Activated CD8-positive, alpha-beta memory T cell treated with anti-CD3 and anti-CD28 coated beads, Interleukin-2, amount 50 U/mL, for 1 hour (primary cell): ENCODE results near the gene EPB41L4A.

ENCODE experiments used
- DNase-seq: peaks from one replicate; pipeline ENCODE4 v3.0.0-alpha.2; 2020; ENCODE audit errors: extremely low read depth

Gene EPB41L4A

DNA sequence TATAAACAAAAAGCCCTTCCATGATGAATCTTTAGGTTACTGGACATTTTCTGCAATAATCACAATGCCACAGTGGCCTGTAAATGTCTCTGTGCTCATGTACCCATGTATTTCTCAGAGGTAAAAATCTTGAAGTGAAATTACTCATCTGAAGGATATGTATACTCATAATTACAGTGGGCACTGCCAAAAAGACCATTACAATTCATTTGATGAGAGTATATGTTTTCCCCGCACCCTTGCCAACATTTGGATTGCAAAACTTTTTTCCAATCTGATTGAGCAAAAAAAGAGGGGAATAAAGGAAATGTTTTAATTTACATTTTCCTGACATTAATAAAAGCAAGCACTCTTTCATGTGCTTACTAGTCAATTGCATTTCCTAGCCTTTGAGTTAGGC lies 110.5 kb downstream of the EPB41L4A start:
- DNase-seq: no peak

DNA sequence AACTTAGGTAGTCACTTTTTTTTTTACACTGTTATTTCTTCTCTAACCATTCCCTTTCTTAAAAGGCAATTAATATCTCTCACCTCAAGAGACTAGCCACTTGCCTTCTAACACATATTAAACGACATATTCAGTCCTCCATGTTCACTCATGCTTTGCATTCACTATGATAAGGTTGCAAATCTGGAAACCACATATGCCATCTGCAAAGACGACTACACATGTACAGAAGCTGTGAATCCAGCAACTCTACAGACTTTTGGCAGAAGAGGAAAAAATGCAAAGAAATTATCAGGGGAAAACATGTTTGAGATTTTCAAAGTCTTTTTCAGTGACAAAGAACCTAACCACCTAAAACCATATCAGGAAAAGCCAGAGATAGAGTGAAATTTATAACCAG lies 112.1 kb downstream of the EPB41L4A start:
- no peak for DNase-seq

DNA sequence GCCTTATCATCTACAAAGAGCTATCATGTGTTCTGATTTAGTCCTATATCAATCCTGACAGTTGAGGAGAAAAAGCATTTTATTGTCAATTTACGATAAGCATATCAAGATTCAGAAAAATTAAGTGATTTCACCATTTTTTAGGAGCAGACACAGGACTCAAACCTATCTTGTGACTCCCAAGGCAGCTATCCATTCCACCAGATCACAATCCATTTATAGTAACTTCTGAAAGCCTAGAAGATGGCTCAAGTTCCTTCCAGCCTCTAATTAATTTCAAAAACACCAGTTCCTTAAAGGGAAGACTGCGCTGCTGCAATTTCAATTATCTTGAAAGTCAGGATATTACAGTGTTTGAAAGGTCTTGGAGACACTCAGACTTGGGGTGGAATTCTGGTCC lies 114.3 kb downstream of the EPB41L4A start:
- no peak for DNase-seq

DNA sequence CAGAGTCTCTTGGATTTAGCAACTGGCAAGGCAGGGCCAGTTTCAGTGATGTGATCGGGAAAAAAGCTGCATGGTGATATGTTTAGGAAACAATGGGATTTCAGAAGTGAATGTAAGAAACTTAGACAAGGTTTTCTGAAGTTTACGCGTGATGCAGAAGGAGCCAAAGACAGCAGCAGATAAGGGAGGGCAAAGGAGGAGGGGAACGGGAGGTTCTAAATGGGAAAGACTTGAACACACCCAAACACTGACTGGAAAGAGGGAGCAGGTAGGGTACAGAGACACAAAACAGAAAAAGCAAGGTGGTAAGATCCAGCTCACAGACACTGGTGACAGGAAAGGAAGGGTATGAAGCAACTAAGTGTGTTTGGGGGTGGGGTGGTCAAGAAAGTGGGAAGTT lies 115.4 kb downstream of the EPB41L4A start:
- no peak for DNase-seq

DNA sequence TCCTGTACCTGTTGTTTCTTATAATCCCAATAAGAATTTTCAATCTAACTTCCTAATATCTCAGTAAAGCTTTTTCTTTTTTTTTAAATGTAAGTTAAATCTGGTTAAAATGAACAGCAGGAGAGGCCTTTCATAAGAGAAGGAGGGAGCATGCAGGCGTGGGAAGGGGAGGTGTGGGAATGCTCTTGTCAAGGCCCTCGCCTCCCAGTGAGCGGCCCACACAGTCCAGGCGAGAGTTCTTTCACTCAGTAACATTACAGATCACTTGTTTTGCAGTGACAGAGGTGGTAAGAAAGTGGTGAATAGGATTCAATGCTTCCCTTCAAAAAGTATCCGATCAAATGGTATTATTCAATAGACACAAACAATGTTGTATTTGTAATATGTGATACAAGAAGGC lies 125.0 kb downstream of the EPB41L4A start:
- DNase-seq: no peak

DNA sequence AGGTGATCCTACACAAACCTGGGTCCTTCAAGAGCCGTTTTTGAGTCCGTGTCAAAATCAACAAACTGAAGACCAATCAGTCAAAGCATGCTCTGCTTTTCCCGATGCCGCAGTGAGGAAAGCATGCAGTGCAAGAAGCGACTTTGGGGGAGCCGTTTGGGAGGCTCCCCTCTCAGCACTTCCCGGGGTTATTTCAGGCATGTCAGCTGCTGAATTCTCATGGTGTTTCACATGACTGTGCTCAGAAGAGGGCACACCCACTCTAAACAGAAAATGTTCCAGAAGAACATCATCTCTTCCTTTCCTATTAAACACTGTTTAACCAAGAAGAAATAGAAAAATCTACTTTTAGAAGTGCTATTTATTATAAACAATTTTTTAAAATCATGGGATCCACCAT lies 125.5 kb downstream of the EPB41L4A start:
- no peak for DNase-seq

DNA sequence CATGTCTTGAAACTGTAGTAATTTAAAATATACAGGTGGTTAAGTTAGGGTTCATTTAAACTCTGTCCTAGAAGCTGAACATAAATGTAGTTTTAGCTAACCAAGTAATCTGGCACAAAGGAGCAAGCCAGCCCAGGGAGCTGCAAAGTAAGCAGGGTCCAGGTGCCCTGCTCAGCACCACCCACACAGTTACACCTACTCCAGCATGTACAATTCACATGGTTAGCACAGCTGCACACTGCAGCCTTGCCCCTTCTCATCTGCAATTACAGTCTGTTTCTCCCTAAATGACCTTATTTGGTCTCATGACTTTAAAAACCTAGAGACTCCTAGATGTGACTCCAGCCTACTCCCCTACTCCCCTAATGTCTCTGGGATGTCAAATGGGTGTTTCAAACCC lies 128.4 kb downstream of the EPB41L4A start:
- no peak for DNase-seq

DNA sequence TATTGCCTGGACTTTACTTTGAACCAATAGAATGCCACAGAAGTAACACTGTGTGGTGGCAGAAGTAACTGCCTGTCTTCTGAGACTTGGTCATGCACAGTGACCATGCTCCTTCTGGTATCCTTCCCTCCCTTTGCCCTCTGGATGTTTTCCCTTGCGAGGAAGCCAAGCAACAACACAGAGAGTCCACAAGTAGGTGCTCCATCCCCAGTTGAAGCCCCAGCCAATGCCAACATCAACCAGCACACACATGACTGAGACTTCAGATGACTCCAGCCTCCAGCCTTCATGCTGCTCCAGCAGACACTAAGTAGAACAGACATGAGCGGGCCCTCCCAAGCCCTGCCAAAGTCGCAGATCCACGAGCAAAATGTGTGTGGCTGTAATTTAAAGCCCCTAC lies 129.6 kb downstream of the EPB41L4A start:
- no peak for DNase-seq

DNA sequence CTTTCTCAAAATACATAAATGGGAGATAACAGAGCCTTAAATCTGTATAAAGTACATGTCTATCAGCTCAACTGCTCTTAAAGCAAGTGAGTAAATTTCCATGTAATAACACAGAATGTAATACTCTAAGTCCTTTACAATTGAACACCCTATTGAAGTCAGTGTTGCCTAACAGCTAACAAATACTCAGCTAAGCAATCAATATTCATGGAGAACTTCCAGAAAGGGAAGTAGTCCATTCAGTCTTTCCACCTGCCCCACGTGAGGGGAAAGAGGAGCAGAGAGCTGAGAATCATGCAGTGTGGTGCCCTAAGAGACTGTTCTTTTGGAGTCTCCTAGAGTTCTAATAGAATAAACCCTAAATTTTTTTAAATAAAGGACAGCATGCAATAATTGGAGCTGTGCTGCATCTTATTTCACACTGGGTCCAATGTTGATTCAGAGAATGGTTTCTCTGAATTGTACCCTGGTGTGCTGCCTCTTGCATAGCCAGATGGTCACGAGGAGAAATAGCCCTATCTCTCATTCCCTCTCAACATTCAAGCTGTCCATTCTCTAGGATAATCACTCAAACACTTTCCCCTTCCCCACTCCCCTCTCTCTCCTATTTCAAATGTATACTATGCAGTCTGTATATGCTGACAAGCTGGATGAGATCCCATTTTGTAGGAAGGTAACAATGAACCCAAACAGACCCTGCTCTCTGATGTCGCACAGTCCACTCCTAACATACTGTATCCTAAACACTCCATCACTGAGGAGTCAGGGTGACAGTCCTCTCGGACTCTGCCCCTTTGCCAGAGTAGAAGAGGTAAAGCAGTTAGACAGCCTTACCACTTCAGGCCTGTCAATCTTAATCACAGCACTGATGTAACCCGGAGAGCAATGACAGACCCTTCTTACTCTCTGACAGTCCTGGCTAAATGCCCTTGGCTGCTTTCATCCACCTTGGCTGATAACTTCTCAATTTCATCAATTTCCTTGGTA lies 134.8 kb downstream of the EPB41L4A start:
- no peak for DNase-seq

DNA sequence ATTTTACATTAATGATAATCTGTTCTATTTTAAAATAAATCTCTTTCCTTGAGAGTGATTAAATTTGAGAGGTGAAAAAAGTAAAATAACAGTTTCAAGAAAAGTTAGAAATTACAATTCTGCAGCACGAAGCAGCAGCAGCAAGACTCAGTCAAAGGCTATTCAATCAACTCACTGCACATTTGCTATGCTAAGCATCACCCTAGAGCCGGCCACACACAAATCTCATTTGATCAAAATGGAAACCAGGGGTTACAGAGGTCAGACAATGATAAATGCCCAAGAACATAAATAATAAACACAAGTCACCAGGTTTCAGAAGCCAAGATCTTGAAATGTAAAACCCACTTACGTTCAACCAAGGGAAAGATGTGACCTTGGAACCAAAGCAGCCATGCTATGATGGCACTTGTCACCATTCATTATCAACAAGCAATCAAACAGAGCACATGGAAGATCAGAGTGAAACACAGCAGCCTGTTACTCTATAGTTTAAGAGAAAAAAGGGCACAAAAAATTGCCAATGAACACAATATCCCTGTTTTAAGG lies 136.0 kb downstream of the EPB41L4A start:
- DNase-seq: no peak

DNA sequence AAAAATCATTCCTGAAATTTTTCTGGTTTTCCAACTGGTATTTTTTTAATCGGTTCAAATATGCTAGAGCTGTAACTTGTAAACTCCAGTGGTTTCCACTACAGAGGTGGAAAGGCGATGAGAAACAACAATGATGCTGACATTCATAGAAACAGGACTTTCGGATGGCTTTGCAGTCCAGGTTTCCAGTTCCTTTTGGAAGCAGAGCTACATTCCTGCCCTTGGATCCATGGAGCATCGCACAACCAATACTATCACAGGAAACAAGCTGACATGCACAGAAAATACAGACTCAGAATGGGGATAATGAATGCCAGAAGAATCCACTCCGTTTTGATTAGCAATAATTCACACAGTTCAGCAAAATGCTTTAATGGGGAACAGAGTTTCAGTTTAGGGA lies 140.0 kb downstream of the EPB41L4A start:
- DNase-seq: no peak

DNA sequence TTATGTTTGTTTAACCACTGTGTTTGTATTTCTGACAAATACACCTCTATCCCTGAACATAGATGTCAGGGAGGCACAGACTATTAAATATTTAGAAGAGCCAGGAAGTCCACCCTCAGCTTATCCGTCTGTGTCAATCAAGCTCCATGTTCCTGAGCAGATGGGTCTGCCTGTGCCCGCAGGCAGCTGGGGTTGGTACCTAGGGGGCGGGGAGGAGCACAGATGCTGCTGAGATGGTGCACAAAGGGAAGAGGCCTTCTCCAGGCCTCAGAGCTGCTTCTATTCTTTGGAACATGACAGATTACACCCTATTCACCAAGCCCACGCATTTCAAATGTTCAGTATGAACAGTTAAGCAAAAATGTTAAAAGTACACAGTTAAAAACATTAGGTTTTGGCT lies 142.1 kb downstream of the EPB41L4A start:
- DNase-seq: no peak

DNA sequence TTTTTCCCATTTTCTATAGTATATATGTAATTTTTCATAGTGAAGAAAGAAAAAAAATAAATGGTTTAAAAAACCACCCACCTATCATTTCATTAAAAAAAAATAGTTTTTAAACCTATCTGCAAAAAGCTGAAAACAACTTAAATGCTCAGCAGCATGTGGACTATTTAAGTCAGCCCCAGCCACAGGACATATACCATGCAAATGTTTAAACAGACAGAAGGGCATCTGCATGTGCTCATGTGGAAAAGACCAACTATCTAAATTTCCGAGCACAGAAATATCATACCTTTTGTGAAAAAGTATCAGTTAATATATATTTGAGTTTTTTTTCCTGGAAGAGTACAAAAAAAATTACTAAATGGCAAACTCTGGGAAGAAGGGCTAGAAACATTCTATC lies 143.4 kb downstream of the EPB41L4A start:
- DNase-seq: no peak

DNA sequence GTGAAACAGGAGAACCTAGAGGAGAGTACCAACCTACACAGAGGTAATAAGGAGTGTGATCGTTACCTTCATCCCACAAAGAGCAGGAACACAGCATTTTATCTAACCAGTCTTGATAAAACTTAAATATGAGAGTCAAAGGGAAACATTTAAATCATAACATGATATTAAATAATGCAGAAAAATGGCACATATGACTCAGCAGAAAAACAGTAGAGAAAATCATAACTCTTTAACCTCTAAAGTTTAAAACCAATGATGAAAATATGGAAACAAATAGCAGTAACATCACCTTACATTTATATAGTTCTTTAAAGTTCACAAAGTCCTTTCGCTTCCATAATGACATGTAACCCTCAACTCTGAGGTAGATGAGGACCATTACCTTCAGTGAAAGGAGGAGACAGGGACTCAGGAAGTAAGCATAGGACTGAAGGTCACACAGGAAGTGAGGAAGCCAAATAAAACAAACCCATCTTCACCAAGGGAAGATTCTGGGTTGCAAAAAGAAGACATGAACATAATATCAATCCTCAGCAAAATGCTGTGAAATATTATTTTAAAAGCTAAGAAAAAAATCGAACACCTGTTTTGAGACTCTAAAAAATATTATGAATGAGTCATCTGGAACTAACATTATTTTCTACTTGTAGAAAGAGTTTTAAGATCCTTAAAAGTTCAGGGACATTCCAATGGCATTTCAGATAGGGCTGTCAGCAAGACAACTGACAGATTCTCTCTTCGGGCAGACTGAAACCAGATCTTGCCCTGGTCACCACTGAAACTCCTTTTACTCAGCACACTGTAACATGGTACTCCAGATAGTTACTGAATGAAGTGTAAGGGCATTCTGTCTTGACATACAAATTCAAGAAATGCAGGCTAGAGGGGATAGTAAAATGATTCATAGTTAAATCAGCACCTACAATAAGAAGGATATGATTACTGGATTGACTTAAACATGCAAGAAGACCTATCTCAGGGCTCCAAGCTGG lies 148.5 kb downstream of the EPB41L4A start:
- DNase-seq: no peak

DNA sequence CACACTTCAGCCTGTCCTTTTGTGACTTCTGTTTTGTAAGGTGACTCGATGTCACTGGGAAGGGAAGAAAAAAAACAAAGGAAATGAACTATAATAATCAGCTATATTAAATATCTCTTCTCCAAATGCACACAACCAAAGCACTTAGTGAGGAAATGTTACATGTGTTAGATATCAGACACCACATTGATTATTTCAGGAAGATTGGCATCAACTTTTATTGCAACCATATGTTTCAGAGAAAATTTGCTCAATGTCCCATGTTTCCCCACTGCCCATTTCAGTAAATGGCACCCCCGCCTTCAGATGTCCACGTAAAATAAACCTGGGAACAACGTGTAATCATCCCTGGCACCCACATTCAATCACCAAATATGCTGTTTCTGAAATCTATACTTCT lies 151.8 kb downstream of the EPB41L4A start:
- DNase-seq: no peak

DNA sequence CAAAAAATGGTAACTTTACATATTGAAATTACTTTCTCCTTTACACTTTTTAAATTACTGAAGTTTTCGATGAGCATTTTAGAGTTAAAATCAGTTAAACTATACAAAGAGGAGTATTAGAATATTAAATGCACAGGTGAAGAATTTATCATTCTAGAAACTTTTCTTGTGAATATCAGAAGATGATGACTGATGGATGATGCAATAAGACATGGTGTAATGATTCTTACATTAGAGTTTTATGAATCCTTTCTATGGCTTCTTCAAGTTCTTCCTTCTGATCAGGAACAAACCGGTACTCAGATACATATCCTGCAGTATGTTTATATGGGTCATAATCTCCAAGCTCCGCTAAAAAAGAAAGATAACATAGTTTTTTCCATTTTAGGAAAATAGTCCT lies 154.4 kb downstream of the EPB41L4A start:
- no peak for DNase-seq

DNA sequence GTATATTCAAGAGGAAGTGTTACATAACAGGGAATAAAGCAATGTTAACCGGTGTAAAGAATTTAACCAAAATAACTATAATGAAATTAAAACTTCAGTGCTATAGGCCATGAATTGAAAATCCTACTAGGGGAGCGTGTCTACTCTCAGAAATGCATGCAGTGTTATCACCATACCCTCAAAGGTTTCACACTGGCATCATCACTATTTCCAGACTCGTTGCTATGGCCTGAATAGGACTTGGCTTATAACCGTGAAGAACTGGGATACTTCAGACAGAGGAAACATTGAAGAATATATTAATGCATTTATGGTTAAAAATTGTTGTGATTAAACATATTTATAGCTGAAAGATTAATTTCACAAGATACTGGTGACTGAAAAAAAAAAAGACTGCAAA lies 154.9 kb downstream of the EPB41L4A start:
- DNase-seq: no peak

DNA sequence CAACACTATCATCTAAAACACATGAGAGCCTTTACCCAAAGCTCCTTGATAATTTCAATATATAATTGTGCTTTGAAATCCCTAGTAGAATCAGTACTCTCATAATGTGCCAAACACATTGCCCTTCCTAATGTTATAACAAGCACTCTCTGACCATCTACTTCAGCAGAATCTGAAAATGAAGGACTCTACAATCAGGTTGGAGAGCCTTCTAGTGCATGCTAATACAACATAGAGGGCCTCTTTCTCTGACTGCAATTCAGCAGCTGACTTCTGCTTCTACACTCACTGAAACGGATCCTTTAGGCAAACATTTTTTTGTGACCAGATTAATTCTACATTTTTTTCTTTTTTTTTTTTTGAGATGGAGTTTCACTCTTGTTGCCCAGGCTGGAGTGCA lies 155.6 kb downstream of the EPB41L4A start:
- DNase-seq: no peak

DNA sequence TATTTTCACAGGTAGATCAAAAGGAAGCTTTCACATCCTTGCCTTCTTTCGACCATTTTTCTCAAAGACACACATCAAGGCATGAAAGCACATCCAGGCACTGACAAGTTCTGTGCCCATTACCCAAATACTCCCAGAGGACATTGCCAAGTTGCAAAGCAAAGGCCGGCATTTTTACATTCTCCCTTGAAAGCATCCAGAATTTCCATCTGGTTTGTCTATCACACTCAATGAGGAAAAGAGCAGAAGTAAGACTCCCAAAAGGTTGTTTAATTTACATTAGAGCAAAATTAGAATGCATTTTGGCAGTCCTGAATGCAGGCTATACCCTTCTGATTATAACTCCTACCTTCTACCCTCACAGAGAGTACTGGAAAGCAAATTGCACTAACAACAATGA lies 160.5 kb downstream of the EPB41L4A start:
- no peak for DNase-seq

DNA sequence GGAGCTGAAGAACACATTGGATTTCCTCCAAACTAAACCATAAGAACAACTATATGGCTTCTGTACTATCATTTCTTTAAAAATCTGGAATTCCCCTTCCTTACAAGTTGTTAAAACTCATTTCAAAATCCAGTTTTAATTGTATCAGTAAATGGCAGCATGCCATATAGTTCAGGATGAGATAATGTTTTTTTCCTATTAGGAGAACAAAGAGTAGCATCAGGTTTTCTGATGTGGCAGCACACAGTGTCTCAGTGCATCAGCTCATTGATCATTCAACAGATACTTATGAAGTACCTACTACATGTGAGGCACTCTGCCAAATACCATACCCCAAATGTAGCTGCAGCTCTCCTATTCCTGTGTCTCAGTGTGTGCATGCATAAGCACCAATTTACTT lies 161.1 kb downstream of the EPB41L4A start:
- DNase-seq: no peak

DNA sequence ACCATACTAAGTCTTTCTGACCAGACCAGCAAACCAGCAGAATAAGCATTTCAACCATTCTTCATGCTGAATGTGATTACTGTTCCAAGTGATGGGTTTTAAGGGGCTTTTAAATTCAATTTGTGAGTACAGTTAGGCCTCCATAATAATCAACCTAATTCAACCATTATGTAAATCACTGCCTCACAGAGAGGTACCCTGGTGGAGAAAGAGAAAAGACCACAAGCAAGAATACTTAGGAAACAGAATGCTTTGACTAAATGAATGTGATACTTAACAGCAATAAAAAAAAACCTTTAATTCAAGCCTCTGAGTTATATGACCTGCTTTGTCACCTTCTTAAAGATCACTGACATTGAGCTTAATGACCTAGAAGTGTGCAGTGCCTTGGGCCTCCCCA lies 162.1 kb downstream of the EPB41L4A start:
- no peak for DNase-seq

DNA sequence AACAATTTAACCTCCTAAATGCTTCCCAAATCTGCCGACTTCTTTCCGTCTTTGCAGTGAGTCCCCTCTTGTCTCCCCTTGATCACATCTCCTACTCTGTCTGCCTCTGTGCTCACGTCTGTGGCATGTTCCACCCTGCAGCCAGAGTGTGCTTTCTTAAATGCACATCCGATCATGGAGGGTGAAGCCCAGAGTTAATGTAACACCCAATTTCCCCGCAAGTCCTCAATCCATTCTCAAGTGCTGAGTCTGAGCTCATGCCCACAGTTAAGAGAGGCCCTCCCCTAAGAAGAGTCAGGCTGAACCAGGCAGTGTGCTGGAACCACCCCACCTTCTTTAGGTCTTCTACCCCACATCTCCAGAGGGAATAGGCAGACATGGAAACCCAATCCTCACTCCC lies 164.8 kb downstream of the EPB41L4A start:
- DNase-seq: no peak
